ENCODE measurements around the gene OTX1. TPM values are rescaled to one million over a fixed set of nuclear protein-coding genes. Genes with fewer than 3 reads are reported as not detected.

OTX1 gene
- total and polyA plus RNA-seq, 2 donors (not counting 3 experiments of a cell fraction or from before 2014, with no cell fraction given), result not detected

GRCh38 chr2:63015389-63015788 lies 35.2 kb upstream of the OTX1 start:
- no TSS peak for BruUV-seq (replicated peaks)
- Histone ChIP-seq H3K27me3 (ENCODE audit: control insufficient read depth in 2 of 2, insufficient read depth in 2 of 2, low read length in 2 of 2) (no peaks in the 10 kb centered on the region), H2AFZ (ENCODE audit: low read depth, low read length) (no peak overlapping the region), H4K20me1 (replicated peaks; ENCODE audit: control insufficient read depth, extremely low read depth, insufficient read depth, low read length) (no peaks in the 10 kb centered on the region), H3K79me2 (ENCODE audit: control insufficient read depth, insufficient read depth, low read length) (no peaks in the 10 kb centered on the region), H3K4me3 (replicated peaks in 1 of 3; ENCODE audit: insufficient read depth in 1 of 3, low read depth in 1 of 3, low read length in 3 of 3) (no peak overlapping the region), H3K9ac (replicated peaks; ENCODE audit: extremely low read depth, insufficient read depth, low read length) (no peak overlapping the region), H3K27ac (ENCODE audit: insufficient read depth, low read depth, low read length) (no peak overlapping the region), H3K36me3 (ENCODE audit: control insufficient read depth in 2 of 2, extremely low read depth in 1 of 2, insufficient read depth in 2 of 2, low read length in 2 of 2) (no peaks in the 10 kb centered on the region), H3K4me2 (ENCODE audit: insufficient read depth, low read length) (no peak overlapping the region), H3K4me1 (ENCODE audit: control insufficient read depth, extremely low read depth, insufficient read depth, low read length) (no peaks in the 10 kb centered on the region), H3K9me1 (replicated peaks; ENCODE audit: control insufficient read depth, extremely low read depth, insufficient read depth, low read length) (no peaks in the 10 kb centered on the region), H3K9me3 (replicated peaks; ENCODE audit: control insufficient read depth, insufficient read depth, low read length) (no peaks in the 10 kb centered on the region)
- FAIRE-seq, result no peak
- ChIA-PET POLR2A (no interaction called here), CTCF (interaction anchor here (1.0 kb wide), 1 partner anchor 10 kb away, joined by 3 read pairs; no protein-coding TSS in a partner anchor)
- TF ChIP-seq MYC (IDR thresholded peaks at IDR 0.05; ENCODE audit: low read depth, low read length) (no peak), JUN (IDR thresholded peaks at IDR 0.05; ENCODE audit: borderline replicate concordance, insufficient read depth, insufficient read length, low read depth) (no peak), MAX (IDR thresholded peaks at IDR 0.05; ENCODE audit: insufficient read depth, insufficient read length) (no peak), POLR2A (IDR thresholded peaks at IDR 0.05; ENCODE audit: low read depth, low read length) (no peak), GATA2 (IDR thresholded peaks at IDR 0.05; ENCODE audit: insufficient read depth, insufficient read length, low read depth, low read length) (no peak), EZH2 (IDR thresholded peaks at IDR 0.05; ENCODE audit: borderline replicate concordance, low read depth, low read length, severe bottlenecking) (no peak), POLR2AphosphoS5 (IDR thresholded peaks at IDR 0.05; ENCODE audit: insufficient read depth, low read depth, low read length) (no peak), FOS (IDR thresholded peaks at IDR 0.05; ENCODE audit: borderline replicate concordance, insufficient read depth, low read length) (no peak)
- TF ChIP-seq, protein P1, sequence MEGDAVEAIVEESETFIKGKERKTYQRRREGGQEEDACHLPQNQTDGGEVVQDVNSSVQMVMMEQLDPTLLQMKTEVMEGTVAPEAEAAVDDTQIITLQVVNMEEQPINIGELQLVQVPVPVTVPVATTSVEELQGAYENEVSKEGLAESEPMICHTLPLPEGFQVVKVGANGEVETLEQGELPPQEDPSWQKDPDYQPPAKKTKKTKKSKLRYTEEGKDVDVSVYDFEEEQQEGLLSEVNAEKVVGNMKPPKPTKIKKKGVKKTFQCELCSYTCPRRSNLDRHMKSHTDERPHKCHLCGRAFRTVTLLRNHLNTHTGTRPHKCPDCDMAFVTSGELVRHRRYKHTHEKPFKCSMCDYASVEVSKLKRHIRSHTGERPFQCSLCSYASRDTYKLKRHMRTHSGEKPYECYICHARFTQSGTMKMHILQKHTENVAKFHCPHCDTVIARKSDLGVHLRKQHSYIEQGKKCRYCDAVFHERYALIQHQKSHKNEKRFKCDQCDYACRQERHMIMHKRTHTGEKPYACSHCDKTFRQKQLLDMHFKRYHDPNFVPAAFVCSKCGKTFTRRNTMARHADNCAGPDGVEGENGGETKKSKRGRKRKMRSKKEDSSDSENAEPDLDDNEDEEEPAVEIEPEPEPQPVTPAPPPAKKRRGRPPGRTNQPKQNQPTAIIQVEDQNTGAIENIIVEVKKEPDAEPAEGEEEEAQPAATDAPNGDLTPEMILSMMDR (IDR thresholded peaks at IDR 0.05; ENCODE audit: extremely low read depth in 1 of 2, insufficient read depth in 1 of 2, low read depth in 1 of 2, low read length in 2 of 2), result no peak
- DNase-seq (ENCODE audit: low read depth, low spot score), result no peak
- intact Hi-C loops (cut with micrococcal nuclease) (no loop called here), dilution Hi-C loops (cut with MboI; ENCODE audit: extremely low pct_ligation_motif_present, low sequenced_read_pairs) (no loop called here)

Data from endothelial cell of umbilical vein (primary cell).